GM12874 (cell line): ENCODE measurements around the gene ARRB1.

Source experiments
- CTCF ChIP-seq: IDR thresholded peaks from 2 replicates; pipeline ENCODE4 v1.5.1; 2011; ENCODE audit warnings: low read depth, mild to moderate bottlenecking, control low read depth, low read length, moderate library complexity; ENCODE audit not compliant: insufficient read depth

Gene ARRB1

GRCh38 chr11:75349521-75350116, 1.8 kb downstream of the ARRB1 start:
- no peak for TF ChIP-seq CTCF

GRCh38 chr11:75347781-75348566, 3.5 kb downstream of the ARRB1 start:
- TF ChIP-seq CTCF: no peak

DNA sequence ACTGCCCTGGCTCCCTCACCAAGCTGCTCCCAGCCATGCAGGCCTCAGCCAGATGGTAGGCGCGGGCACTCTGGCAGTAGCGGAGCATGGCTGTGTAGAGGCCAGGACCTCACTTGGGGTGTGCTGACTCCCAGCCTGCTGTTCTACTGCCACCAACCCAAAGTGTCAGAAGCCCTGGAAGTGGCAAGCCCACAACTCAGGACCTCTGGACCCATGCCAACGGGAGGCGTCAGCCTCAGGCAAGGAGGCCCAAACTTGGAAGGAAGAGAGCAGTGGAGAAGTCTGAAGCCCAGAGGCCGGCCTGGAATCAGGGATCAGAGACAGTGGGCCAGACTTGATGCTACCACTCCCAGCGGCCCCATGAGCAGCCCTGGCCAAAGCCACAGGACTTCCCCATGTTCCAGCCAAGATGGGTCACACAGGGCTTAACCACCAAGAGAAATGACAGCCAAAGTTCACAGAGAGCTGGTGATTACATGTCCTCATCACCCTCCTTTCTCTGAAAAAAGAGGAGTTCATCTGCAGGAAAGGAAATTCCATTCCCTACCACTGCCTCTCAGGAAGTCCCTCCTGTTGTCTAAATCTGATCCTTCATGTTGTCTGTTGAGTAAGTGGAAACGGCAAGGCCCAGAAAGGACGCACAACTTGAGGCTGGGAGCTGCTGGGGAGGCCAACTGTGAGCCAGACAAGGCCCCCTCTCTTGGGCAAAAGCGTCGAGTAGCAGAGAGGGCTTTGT, 4.4 kb downstream of the ARRB1 start:
- no peak for TF ChIP-seq CTCF

DNA sequence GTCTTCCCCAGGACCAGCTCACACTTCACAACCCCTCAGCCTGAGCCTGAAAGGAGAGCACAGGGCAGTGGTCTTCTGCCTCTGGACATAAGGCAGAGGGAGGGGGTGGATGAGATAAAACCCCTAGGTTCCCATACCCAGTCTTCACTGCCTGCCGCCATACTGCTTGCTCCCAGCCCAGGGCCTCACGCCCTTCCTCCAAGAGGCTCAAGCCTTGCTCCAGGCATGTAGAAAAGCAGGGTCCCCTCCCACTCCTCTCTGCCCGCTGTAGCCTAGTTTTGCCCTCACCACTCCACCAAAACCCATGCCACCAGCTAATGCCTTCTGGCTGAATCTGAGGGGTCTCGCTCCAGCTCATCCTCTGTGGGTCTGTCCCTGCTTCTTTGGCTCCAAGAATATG, 5.2 kb downstream of the ARRB1 start:
- no peak for TF ChIP-seq CTCF

- TF ChIP-seq CTCF: no peak
Measured at GRCh38 chr11:75345455-75346160, 5.9 kb downstream of the ARRB1 start.

GRCh38 chr11:75344761-75345454, 6.6 kb downstream of the ARRB1 start:
- no peak for TF ChIP-seq CTCF
